DND-41 (cell line): ENCODE measurements around the gene PGLYRP3.

Experiments used
- EZH2 ChIP-seq: IDR thresholded peaks from 3 replicates; pipeline ENCODE4 v1.6.1; 2012; ENCODE audit warnings: borderline replicate concordance, low read depth, mild to moderate bottlenecking, moderate library complexity, low read length, inconsistent platforms; ENCODE audit not compliant: severe bottlenecking
- TF ChIP-seq, protein P1 (sequence below): IDR thresholded peaks from 2 replicates; pipeline ENCODE4 v1.5.1; 2012; ENCODE audit warnings: borderline replicate concordance, low read length, moderate library complexity, mild to moderate bottlenecking; ENCODE audit not compliant: poor library complexity, severe bottlenecking; ENCODE audit errors: extremely low read depth

DNA sequence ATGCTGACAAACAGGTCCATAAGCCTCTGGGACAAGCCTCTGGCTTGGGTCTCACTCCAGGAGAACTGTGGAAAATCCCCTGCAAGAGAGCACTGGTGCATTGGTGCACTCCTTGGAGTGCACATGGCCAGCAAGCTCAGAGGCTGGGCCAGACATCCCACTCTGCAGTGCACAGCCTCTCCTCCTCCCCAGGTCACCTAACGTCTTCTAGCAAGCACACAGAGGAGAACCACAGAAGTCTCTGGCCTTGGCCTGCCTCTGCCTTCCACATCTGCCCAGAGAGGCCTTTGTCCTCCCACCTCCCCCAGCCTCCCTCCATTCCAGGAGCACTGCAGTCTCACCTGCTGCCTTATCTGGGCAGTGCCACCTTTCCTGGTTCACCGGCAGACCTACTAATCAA lies 4.2 kb downstream of the PGLYRP3 start:
- TF ChIP-seq, protein P1, sequence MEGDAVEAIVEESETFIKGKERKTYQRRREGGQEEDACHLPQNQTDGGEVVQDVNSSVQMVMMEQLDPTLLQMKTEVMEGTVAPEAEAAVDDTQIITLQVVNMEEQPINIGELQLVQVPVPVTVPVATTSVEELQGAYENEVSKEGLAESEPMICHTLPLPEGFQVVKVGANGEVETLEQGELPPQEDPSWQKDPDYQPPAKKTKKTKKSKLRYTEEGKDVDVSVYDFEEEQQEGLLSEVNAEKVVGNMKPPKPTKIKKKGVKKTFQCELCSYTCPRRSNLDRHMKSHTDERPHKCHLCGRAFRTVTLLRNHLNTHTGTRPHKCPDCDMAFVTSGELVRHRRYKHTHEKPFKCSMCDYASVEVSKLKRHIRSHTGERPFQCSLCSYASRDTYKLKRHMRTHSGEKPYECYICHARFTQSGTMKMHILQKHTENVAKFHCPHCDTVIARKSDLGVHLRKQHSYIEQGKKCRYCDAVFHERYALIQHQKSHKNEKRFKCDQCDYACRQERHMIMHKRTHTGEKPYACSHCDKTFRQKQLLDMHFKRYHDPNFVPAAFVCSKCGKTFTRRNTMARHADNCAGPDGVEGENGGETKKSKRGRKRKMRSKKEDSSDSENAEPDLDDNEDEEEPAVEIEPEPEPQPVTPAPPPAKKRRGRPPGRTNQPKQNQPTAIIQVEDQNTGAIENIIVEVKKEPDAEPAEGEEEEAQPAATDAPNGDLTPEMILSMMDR: no peak
- no peak for TF ChIP-seq EZH2
